ENCODE data around the gene ACSF3. TPM values are rescaled to one million over a fixed set of nuclear protein-coding genes. Genes with fewer than 3 reads are reported as not detected.

Gene ACSF3
- total RNA-seq, 1 experiment from 2014 or later: 33.5 TPM

DNA sequence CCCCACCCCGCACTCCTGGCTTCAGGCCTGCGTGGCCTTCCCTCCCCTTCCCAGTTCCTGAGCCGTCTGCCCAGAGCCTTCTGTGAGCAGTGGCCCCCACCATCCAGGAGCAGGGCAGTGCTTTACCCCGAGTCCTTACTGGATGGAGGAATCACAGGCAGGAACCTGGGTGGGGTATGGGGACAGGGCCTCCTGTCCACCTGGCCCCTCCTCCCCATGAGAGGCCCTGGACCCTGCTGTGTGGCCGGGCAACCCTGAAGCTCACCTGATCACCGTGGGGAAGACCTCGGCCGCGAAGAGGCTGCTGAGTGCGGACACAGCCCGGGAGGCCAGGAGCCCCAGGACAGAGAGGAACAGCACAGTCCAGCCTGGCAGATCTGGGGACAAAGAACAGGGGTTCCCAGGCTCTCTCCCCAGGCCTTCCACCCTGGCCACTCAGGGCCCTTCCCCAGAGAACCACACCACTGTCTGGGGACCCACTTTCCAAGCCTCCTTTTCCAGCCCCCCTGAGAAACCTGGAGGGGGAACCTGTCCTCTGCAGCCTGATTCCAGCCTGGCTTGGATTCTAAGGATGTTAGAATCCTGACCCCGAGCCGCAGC is 103.5 kb downstream of the ACSF3 start:
- Histone ChIP-seq H3K4me3 (ENCODE audit: low read length) (no peak overlapping the region), H3K4me2 (ENCODE audit: low read length) (no peak overlapping the region), H3K36me3 (ENCODE audit: low read depth, low read length) (no peaks in the 10 kb centered on the region), H2AFZ (ENCODE audit: low read length) (no peak overlapping the region), H3K79me2 (ENCODE audit: low read length) (no peaks in the 10 kb centered on the region), H3K9me2 (replicated peaks; ENCODE audit: low read length) (no peaks in the 10 kb centered on the region), H3F3A (ENCODE audit: low read length, unreplicated experiment) (no peaks in the 10 kb centered on the region), H3K27ac (ENCODE audit: low read length) (no peak overlapping the region), H3K9ac (ENCODE audit: low read length) (no peak overlapping the region), H4K20me1 (ENCODE audit: low read length) (no peaks in the 10 kb centered on the region), H3K9me3 (ENCODE audit: low read length) (no peaks in the 10 kb centered on the region), H3K4me1 (ENCODE audit: insufficient read depth, low read length) (no peaks in the 10 kb centered on the region), H3K27me3 (ENCODE audit: low read length) (0 out of 2 replicates have a peak, but pooled peaks cover 4% of the 10 kb centered on the region)
- TF ChIP-seq EZH2 (IDR thresholded peaks at IDR 0.05; ENCODE audit: low read length, unreplicated experiment) (no peak), EZH2phosphoT487 (IDR thresholded peaks at IDR 0.05; ENCODE audit: borderline replicate concordance, low read length) (no peak)
- TF ChIP-seq, protein P1, sequence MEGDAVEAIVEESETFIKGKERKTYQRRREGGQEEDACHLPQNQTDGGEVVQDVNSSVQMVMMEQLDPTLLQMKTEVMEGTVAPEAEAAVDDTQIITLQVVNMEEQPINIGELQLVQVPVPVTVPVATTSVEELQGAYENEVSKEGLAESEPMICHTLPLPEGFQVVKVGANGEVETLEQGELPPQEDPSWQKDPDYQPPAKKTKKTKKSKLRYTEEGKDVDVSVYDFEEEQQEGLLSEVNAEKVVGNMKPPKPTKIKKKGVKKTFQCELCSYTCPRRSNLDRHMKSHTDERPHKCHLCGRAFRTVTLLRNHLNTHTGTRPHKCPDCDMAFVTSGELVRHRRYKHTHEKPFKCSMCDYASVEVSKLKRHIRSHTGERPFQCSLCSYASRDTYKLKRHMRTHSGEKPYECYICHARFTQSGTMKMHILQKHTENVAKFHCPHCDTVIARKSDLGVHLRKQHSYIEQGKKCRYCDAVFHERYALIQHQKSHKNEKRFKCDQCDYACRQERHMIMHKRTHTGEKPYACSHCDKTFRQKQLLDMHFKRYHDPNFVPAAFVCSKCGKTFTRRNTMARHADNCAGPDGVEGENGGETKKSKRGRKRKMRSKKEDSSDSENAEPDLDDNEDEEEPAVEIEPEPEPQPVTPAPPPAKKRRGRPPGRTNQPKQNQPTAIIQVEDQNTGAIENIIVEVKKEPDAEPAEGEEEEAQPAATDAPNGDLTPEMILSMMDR (conservative IDR thresholded peaks at IDR 0.05; ENCODE audit: low read depth, low read length): no peak
- ATAC-seq (no peak), DNase-seq (no peak)
- ChIA-PET CTCF (no interaction called here), POLR2A (ENCODE audit: unreplicated experiment) (no interaction called here)
- intact Hi-C loops (cut with micrococcal nuclease): no loop called here
- no TSS peak for BruUV-seq (replicated peaks)

DNA sequence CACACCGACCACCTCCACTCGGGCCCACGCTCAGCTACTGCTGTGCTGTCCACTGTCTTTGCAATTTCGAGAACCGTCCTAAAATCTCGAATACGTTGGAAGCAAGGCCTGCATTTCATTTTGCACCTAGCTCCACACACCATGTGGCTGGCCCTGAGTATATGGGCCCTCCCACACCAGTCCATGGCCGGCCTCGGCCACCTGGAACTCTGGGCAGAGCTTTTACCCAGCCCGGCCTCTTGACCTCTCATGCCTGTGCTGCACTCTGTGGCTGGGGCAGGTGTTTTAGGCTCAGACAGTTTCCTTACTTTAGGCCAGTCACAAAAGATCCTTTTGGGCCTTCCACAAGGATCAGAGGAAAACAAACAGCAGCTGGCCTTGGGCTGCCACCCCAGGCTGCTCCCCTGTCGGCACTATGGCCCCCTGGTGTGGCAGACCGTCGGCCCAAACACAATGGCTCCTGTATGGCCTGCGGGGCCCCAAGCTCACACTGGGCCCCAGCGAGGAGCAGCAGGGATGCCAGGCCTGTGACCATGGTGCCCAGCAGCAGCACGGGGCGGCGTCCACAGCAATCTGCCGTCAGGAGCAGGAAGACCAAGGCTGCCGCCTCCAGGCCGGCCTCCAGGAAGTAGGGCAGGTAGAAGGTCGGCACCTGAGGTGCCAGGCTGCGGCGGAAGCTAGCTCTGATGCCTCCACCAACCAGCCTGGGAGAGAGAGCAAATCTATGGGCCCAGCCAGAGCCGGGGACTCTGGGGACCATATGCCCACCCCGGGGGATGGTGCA is 104.2 kb downstream of the ACSF3 start:
- Histone ChIP-seq H3K36me3 (ENCODE audit: low read depth, low read length) (no peaks in the 10 kb centered on the region), H3K27ac (ENCODE audit: low read length) (no peak overlapping the region), H3K4me3 (ENCODE audit: low read length) (no peak overlapping the region), H3K4me1 (ENCODE audit: insufficient read depth, low read length) (0 out of 2 replicates have a peak, but pooled peaks cover 2% of the 10 kb centered on the region), H4K20me1 (ENCODE audit: low read length) (0 out of 2 replicates have a peak, but pooled peaks cover 2% of the 10 kb centered on the region), H3K9me3 (ENCODE audit: low read length) (no peaks in the 10 kb centered on the region), H3K79me2 (ENCODE audit: low read length) (peaks cover 5% of the 10 kb centered on the region), H3K27me3 (ENCODE audit: low read length) (0 out of 2 replicates have a peak, but pooled peaks cover 4% of the 10 kb centered on the region), H3K9me2 (replicated peaks; ENCODE audit: low read length) (no peaks in the 10 kb centered on the region), H3K9ac (ENCODE audit: low read length) (no peak overlapping the region), H2AFZ (ENCODE audit: low read length) (no peak overlapping the region), H3F3A (ENCODE audit: low read length, unreplicated experiment) (no peaks in the 10 kb centered on the region), H3K4me2 (ENCODE audit: low read length) (no peak overlapping the region)
- no TSS peak for BruUV-seq (replicated peaks)
- ATAC-seq (no peak), DNase-seq (no peak)
- intact Hi-C loops (cut with micrococcal nuclease): no loop called here
- CTCF ChIA-PET: no interaction called here
- TF ChIP-seq, protein P1 (conservative IDR thresholded peaks at IDR 0.05; ENCODE audit: low read depth, low read length): no peak
- TF ChIP-seq EZH2phosphoT487 (IDR thresholded peaks at IDR 0.05; ENCODE audit: borderline replicate concordance, low read length) (no peak), EZH2 (IDR thresholded peaks at IDR 0.05; ENCODE audit: low read length, unreplicated experiment) (no peak)
- POLR2A ChIA-PET (ENCODE audit: unreplicated experiment): no interaction called here
